Measurements from ENCODE around the gene HELB.
A peak's percentile ranks its signal among the peaks of the same experiment; 100 is the strongest.

The HELB gene

DNA sequence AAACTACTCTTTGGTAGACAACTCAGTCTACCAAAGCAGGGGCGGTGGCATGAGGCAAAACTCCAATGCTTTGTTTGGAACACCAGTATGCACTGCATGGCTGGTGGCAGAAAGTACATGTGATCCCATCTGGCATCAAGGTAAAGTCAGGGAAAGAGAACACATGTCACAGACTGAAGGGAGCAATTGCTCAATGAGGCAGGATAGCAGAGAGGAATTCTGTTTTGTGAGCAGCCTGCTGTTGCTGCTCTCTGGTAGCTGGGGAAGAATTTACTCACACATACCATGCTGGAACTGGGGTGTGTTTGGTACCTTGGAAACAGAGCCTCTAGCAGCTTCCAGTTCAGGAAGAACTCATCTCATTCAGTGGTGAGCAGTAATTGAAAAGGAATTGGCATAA, 84.8 kb downstream of the HELB start:
- Histone ChIP-seq H2BK5ac (ENCODE audit: low read length) (no peak overlapping the region), H3K27ac (ENCODE audit: low read depth, low read length) (no peak overlapping the region), H2BK15ac (replicated peaks; ENCODE audit: low read depth) (no peak overlapping the region), H2BK120ac (ENCODE audit: low read depth, low read length) (no peak overlapping the region), H3K4me3 (ENCODE audit: low read length) (no peak overlapping the region), H4K8ac (ENCODE audit: low read depth, low read length) (no peak overlapping the region), H3K4me2 (ENCODE audit: low read length) (no peak overlapping the region), H4K5ac (ENCODE audit: low read length) (no peak overlapping the region), H3K56ac (ENCODE audit: low read length) (no peak overlapping the region), H3K4me1 (ENCODE audit: control insufficient read depth, low read depth, low read length) (no peaks in the 10 kb centered on the region), H3K79me1 (ENCODE audit: low read length) (no peaks in the 10 kb centered on the region), H3K18ac (ENCODE audit: low read length) (no peak overlapping the region), H2AK5ac (ENCODE audit: low read length) (no peak overlapping the region), H3K9ac (ENCODE audit: low read length) (no peak overlapping the region), H3K23ac (ENCODE audit: low read length) (no peak overlapping the region), H3K27me3 (ENCODE audit: insufficient read depth, low read length, poor library complexity) (no peaks in the 10 kb centered on the region), H3K79me2 (ENCODE audit: control insufficient read depth, insufficient read depth, low read length) (no peaks in the 10 kb centered on the region), H3K36me3 (ENCODE audit: control insufficient read depth, insufficient read depth, low read length) (no peaks in the 10 kb centered on the region), H3K4ac (ENCODE audit: low read depth, low read length) (no peak overlapping the region)
- WGBS (ENCODE audit: extremely low coverage, insufficient coverage, low lambda C conversion rate), result no CpG with 5 or more reads among the region's 1 CpG
- DNase-seq, result peak; percentile 51
